Cerebellar cortex (tissue), 1 donor: ENCODE measurements around the gene ZG16B.

Experiments
- DNase-seq: peaks from one replicate; pipeline ENCODE4 v3.0.0-alpha.2; 2015; ENCODE audit warnings: low spot score

The ZG16B gene

GRCh38 chr16:2825049-2825742 is 4.9 kb upstream of the ZG16B start:
- DNase-seq = no peak

DNA sequence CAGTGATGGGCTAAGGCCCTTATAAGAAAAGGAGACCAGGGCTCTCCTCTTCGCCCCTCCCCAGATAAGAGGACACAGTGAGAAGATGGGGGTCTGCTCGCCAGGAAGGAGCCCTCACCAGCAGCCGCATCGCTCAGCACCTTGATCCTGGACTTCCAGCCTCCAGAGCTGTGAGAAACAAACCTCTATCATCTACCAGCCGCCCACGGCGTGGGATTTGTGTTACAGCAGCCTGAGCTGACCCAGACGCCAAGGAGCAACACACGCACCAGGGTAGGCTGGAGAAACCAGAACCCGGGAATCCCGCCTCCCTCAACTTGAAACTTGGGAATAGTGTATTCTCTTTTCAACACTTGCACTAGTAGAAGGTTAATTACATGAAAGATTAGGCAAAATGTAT is 4.2 kb upstream of the ZG16B start:
- no peak for DNase-seq

DNA sequence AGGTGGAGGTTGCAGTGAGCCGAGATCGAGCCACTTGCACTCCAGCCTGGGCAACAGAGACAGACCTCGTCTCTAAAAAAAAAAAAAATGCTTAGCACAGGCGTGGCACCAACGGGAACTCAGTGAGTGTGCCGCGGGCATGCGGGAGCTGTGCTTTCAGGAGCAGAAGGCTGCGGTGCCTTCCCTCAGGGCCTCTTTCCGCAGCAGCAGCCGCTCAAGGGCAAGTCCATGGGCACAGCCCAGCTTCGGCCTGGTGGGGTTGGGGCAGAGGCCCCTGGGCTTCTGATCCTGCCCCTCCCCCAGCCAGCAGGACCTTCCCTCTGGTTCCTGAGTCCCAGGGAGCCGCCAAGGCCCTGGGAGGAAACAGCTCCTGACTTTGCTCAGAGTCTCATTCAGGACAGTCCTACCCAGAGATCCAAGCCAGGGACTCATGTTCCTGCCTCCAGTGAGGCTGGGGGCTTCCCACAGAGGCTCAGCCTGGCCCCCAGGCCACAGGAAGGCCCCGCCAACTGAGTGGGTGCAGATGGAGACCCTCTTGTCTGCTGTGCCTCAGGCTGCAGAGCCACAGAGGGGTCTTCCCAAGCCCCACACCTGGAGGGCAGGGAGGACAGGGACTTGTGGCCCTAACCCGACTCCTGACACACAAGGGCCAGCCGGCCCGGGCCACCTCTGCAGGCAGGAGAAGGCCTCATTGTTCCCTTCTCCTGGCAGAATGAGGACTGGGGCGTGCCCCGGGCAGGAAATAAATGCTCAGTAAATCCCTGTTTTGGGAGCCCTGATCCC is 3.3 kb upstream of the ZG16B start:
- no peak for DNase-seq

- no peak for DNase-seq
Measured at GRCh38 chr16:2827374-2827791, 2.7 kb upstream of the ZG16B start.

DNA sequence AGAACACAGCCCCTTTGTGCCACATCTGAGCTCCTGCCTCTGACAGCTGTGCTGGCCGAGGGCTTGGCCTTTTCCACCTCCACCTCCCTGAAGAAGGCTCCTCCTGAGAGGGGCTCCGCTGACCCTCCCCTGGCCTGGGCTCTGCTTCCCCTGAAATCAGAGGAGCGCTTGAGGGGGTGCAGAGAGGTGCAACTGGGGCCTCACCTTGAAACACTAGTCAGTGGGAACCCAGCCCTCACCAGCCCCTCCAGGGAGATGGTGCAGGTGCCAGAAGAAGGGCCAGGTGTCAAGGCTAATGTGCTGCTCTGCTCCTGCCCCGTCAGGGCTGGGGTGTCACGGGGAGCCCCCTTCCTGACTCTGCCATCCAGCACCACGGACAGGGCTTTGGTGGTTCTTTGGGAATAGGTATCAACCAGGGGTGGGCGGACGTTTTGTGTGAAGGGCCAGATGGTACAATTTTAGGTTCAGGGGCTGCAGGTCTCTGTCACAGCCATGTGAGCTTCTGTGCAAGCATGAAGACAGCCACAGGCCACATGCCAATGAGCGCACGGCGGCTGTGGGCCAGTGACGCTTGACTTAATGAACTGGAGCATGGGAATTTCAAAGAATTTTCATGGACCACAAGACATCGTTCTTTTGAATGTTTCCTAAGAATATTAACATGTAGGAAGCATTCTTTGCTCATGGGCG is 2.1 kb upstream of the ZG16B start:
- DNase-seq = no peak

- DNase-seq = no peak
Measured at GRCh38 chr16:2828521-2828840, 1.6 kb upstream of the ZG16B start.

GRCh38 chr16:2828876-2829430 is 1.1 kb upstream of the ZG16B start:
- DNase-seq = no peak

GRCh38 chr16:2830355-2830695 is 222 bp downstream of the ZG16B start:
- DNase-seq = no peak

DNA sequence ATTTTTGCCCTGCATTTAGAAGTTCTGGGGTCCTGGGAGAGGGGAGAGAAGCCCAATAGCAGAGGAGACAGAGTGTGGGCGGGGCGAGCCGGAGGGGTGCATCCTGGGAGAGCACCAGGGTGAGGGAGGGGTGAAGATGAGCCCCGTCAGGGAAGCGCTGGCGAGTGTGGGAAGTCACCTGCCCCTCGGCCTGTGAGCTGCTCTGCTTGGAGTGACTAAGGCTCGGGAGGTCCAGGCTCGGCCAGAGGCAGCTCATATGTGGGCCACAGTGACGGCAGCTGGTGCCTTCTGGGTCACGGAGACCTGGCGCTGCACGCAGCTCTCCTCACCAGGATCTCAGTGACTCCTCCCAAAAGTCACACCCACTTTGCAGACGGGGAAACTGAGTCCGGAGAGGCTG is 1.1 kb downstream of the ZG16B start:
- no peak for DNase-seq

- no peak for DNase-seq
Measured at GRCh38 chr16:2833776-2834175, 3.7 kb downstream of the ZG16B start.

DNA sequence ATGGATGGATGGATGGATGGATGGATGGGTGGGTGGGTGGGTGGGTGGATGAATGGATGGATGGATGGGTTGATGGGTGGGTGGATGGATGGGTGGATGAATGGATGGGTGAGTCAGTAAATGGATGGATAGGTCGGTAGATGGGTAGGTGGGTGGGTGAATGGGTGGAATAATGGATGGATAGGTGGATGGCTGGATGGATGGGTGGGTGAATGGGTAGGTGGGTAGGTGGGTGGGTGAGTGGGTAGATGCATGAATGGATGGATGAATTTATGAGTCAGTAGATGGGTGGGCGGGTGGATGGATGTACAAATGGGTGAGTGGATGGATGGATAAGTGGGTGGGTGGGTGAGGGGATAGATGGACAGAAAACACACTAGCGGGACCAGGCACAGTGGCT is 4.9 kb downstream of the ZG16B start:
- no peak for DNase-seq

- no peak for DNase-seq
Measured at GRCh38 chr16:2835638-2836493, 5.8 kb downstream of the ZG16B start.

DNA sequence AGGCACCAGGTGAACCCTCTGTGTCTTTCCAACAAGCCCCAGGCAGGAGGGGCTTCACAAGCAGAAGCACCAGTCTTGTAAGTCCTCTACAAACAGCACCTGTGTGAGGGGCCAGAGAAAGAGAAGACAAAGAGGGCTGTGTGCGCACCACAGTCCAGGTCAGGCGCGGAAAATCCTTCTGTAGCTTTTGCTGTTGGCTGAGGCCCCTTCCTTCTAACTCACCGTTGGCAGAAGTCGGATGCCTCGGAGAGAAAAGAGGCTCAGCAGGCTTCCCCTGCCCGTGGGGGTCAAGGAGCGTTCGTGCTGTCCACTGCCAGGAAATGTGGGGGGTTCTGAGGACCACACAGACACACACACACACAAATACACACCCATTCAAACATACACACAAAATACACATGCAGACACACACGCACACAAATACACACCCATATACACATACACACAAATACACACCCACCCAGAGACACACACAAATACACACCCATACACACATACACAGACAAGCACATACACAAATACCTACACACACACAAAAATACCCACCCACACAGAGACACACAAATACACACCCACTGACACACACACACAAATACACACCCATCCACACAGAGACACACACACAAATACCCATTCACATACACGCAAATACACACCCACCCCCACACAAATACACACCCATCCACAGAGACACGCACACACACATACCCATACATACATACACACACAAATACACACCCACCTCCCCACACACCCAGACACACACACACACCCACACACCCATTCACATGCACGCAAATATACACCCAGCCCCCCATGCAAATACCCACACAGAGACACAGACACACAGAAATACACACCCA is 6.8 kb downstream of the ZG16B start:
- no peak for DNase-seq

GRCh38 chr16:2838928-2839327 is 8.8 kb downstream of the ZG16B start:
- DNase-seq = peak; percentile 75

- no peak for DNase-seq
Measured at GRCh38 chr16:2839650-2840450, 9.7 kb downstream of the ZG16B start.

GRCh38 chr16:2840914-2841313 is 10.8 kb downstream of the ZG16B start:
- no peak for DNase-seq

GRCh38 chr16:2841606-2842339 is 11.7 kb downstream of the ZG16B start:
- DNase-seq = no peak

DNA sequence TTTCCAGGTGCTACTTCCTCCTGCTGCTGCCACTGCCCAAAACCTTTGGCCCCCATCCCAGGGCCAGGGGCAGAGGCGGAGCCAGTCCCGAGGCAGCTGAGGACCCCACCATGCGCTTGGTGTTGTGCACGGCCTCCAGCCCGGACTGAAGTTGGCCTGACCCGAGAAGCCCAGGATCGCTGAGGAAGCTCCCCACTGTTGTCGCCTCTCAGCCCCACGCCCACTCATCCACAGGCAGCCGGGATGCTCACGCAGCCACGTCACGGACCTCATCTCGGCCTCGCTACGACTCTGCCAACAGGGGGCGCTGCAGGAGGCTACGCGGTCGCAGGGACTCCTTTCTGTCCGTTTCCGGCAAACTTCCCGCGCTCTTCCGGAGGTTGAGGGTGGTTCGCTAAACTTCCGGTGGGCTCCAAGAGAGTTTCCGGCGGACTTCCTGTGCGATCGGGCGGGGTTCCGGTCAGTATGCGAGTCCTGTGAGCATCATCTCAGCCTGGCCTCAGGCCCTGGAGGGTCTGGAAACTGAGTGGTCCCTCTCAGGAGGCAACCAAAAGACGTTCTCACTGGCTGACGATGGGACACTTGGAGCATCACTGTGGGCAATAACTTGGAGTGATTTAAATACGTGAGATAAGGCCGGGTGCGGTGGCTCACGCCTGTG is 12.4 kb downstream of the ZG16B start:
- peak; percentile 60 for DNase-seq

DNA sequence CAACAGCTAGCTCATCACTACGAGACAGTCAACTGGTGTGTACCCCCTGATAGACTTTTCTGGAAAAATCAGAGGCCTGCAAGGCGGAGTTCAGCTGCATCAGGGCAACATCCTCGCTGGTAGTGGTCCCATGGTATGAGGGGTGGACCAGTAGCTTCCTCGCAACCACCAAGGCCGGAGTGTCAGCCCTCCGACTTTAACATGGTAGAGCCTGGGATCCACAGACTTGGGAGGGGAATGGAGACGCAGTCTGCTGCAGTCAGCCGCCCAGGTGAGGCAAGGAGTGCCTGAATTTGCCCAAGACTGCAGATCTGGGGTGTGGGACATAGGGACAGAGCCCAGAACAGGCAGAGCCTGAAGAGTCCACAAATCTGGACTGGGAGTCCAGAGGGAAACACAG is 13.4 kb downstream of the ZG16B start:
- DNase-seq = no peak
